Adrenal gland (tissue), 5 donors: ENCODE results near the gene STXBP4.

ENCODE experiments used
- CTCF ChIP-seq, 6 experiments: fragments of 450-650 bp in 4 of 6; fragments of 200-600 bp in 2 of 6; sonication (generic) in 1 of 6; IDR thresholded peaks; 1 replicate in 5 of 6; 2 replicates in 1 of 6; pipeline versions ENCODE4 v1.5.1 to v1.8.0; 2016 to 2021; ENCODE audit warnings: antibody characterized with exemption in 6 of 6, mild to moderate bottlenecking in 2 of 6, moderate library complexity in 1 of 6
- POLR2A ChIP-seq, 2 donors: fragments of 450-650 bp; IDR thresholded peaks; one replicate each; pipeline ENCODE4 v1.6.1; 2017; ENCODE audit warnings: antibody characterized with exemption in 2 of 2, mild to moderate bottlenecking in 2 of 2, moderate library complexity in 1 of 2
- donor health status: DM: no; HTN: no; CAD: no.

GRCh38 chr17:54983260-54983659 is 14.7 kb downstream of the STXBP4 start:
- no peak for TF ChIP-seq CTCF (IDR thresholded peaks at IDR 0.05)
- TF ChIP-seq POLR2A (IDR thresholded peaks at IDR 0.05), result no peak
